Activated CD8-positive, alpha-beta memory T cell treated with anti-CD3 and anti-CD28 coated beads for 24 hours (primary cell): ENCODE data around the gene ZNF276.

Source experiments
- DNase-seq: peaks from one replicate; pipeline ENCODE4 v3.0.0-alpha.2; 2020

The ZNF276 gene

GRCh38 chr16:89786474-89787364 is 65.4 kb downstream of the ZNF276 start:
- no peak for DNase-seq

GRCh38 chr16:89787365-89787805 is 66.0 kb downstream of the ZNF276 start:
- no peak for DNase-seq
